Measurements from ENCODE around the gene PHOSPHO1. TPM values are rescaled to one million over a fixed set of nuclear protein-coding genes. Genes with fewer than 3 reads are reported as not detected.

The PHOSPHO1 gene
- polyA plus RNA-seq, 3 donors from 2014 or later = 0.77 to 3.6 (median 2.0) TPM

DNA sequence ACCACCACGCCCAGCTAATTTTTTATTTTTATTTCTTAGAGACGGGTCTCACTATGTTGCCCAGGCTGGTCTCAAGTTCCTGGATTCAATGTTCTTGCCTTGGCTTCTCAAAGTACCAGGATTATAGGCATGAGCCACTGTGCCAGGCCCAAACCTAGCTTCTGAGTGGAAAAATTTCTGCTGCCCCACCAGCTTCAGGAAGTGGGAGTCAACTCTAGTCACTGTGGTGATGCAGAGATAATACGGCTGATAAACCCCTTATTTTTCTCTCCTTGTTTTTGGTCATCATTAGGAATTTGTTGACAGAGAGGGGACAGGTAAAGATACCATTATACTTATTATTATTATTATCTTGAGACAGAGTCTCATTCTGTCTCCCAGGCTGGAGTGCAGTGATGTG is 27.8 kb upstream of the PHOSPHO1 start:
- H3K4me3 Mint-ChIP-seq = no peak overlapping the region
- no peaks in the 10 kb centered on the region for H3K36me3 Mint-ChIP-seq
- H3K4me1 Mint-ChIP-seq = peaks cover 9 to 16% of the 10 kb centered on the region in 2 donors
- H3K9me3 Mint-ChIP-seq = no peaks in the 10 kb centered on the region
- no peak for DNase-seq
- no peak overlapping the region for H3K27ac Mint-ChIP-seq
- H3K27me3 Mint-ChIP-seq (ENCODE audit: low read depth in 3 of 3) = peaks cover 2 to 7% (median 6%) of the 10 kb centered on the region in 3 donors

DNA sequence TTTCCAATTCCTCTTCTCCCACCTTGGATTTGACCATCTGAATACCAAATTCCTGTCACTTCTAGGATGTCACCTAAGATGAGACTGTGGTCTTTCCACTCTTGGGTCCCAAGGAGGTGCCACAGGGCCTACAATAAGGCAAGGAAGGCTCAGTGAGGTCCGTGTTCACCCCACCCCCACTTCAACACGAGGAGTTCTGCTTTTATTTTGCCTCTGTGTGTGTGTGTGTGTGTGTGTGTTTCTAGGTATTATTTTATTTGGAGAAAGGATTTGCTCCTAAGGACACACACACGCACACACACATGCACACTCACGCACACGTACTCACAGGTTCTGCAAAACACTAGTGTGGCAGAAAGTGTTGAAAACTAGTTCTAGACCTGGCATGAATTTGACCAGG is 24.5 kb upstream of the PHOSPHO1 start:
- H3K27me3 Mint-ChIP-seq (ENCODE audit: low read depth in 3 of 3) = no peaks in the 10 kb centered on the region
- DNase-seq = no peak
- H3K27ac Mint-ChIP-seq = no peak overlapping the region
- H3K4me1 Mint-ChIP-seq = peaks cover 0 to 6% of the 10 kb centered on the region in 2 donors
- H3K36me3 Mint-ChIP-seq = peaks cover 0 to 3% (median 0%) of the 10 kb centered on the region in 3 donors
- no peak overlapping the region for H3K4me3 Mint-ChIP-seq
- H3K9me3 Mint-ChIP-seq = no peaks in the 10 kb centered on the region

DNA sequence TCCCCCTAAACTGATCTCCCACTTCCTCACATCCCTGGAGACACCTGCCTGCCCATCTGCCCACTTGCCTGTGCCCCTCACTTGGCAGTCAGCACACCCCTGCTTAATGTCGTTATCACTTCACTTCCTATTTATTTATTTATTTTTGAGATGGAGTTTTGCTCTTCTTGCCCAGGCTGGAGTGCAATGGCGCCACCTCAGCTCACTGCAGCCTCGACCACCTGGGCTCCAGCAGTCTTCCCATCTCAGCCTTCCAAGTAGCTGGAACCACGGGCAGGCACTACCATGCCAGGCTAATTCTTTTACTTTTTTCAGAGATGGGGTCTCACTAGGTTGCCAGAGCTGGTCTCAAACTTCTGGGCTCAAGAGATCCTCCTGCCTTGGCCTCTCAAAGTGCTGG is 23.5 kb upstream of the PHOSPHO1 start:
- Mint-ChIP-seq H3K27ac (no peak overlapping the region), H3K27me3 (ENCODE audit: low read depth in 3 of 3) (peaks cover 0 to 2% (median 0%) of the 10 kb centered on the region in 3 donors)

DNA sequence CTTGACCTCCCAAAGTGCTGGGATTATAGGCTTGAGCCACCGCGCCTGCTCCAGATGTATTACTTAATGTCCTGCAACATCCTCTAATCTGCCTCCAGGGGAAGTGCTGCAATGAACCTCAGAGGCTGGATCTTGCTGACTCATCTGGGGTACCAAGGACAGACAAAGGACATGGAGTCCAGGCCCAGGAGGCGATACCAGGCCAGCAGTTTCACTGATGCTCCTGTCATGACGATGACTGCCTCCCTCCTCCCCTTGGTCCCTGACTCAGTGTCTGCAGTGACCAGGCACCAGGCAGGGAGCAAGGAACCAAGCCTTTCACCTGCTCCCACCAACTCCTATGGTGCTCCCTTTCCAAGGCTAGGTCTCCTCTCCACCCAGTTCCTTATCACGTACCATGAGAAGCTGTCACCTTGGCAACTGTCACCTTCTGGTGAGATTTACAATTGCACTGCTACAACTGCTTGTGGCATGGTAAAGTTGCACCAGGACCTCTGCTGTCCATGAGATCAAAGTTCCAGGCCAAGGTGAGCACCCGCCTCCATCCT is 21.6 kb upstream of the PHOSPHO1 start:
- no peak overlapping the region for H3K27ac Mint-ChIP-seq
- H3K36me3 Mint-ChIP-seq = peaks cover 0 to 3% (median 0%) of the 10 kb centered on the region in 3 donors
- no peaks in the 10 kb centered on the region for H3K4me1 Mint-ChIP-seq
- no peaks in the 10 kb centered on the region for H3K9me3 Mint-ChIP-seq
- H3K27me3 Mint-ChIP-seq (ENCODE audit: low read depth in 3 of 3) = peaks cover 2 to 3% (median 2%) of the 10 kb centered on the region in 3 donors
- H3K4me3 Mint-ChIP-seq = no peak overlapping the region
- DNase-seq = no peak

More for the DNA sequence above, 23.5 kb upstream of the PHOSPHO1 start:
- no peak for DNase-seq
- no peak overlapping the region for H3K4me3 Mint-ChIP-seq
- H3K9me3 Mint-ChIP-seq = no peaks in the 10 kb centered on the region
- no peaks in the 10 kb centered on the region for H3K4me1 Mint-ChIP-seq
- peaks cover 0 to 3% (median 0%) of the 10 kb centered on the region in 3 donors for H3K36me3 Mint-ChIP-seq

DNA sequence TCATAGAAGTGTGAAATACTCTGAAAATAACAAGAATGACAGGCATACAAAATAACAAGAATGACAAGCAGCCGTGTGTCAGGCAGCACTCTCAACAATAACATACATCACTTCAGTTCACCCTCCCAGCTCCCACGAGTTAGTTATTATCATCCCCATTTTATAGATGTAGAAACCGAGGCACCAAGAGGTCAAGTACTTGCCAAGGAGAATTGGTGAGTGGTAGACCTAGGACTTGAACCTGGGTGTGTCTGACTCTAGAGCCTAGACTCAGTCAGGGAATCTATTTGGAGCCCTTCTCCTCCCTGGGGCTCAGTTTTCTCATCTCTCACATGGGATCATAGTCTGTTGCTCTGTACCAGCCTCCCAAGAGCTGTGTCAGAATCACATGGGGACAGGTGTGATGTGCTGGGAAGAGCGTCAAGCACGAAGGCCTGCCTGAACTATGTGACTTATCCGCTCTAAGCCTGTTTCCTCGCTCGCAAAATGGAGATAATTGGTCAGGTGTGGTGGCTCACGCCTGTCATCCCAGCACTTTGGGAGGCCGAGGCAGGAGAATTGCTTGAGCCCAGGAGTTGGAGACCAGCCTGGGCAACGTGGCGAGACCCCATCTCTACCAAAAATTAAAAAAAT is 19.4 kb upstream of the PHOSPHO1 start:
- Mint-ChIP-seq H3K4me3 (no peak overlapping the region), H3K9me3 (no peaks in the 10 kb centered on the region), H3K4me1 (no peaks in the 10 kb centered on the region), H3K27ac (no peak overlapping the region), H3K36me3 (peaks cover 0 to 3% (median 0%) of the 10 kb centered on the region in 3 donors), H3K27me3 (ENCODE audit: low read depth in 3 of 3) (peaks cover 2 to 3% (median 2%) of the 10 kb centered on the region in 3 donors)
- DNase-seq = no peak

DNA sequence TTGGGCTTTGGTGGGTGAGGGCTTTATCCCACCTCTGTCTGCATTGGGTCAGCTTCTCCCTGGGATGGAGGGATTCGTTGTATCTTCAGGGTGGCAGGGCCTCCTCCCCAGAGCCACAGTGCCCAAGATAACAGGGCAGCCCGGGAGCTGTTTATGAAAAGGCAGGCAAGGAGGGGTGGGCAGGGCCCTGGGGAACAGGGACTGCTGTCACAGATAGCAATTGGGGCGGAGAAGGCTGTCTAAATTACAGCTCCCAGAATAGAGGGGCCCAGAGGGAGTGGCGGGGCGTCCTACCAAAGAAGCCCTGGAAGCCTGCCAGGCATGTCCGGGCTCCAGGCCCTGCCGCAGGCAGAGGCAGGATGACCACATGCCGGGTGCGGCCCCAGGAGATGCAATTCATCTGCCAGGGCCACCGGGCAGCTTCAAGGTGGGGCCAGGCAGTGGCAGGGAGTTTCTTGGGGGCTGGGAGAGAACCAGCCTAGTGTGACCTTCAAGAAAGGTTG is 18.8 kb upstream of the PHOSPHO1 start:
- peaks cover 2 to 3% (median 2%) of the 10 kb centered on the region in 3 donors for H3K27me3 Mint-ChIP-seq (ENCODE audit: low read depth in 3 of 3)
- H3K4me1 Mint-ChIP-seq = no peaks in the 10 kb centered on the region
- peaks cover 0 to 3% (median 0%) of the 10 kb centered on the region in 3 donors for H3K36me3 Mint-ChIP-seq
- H3K4me3 Mint-ChIP-seq = no peak overlapping the region
- no peak for DNase-seq
- H3K27ac Mint-ChIP-seq = no peak overlapping the region
- H3K9me3 Mint-ChIP-seq = no peaks in the 10 kb centered on the region

DNA sequence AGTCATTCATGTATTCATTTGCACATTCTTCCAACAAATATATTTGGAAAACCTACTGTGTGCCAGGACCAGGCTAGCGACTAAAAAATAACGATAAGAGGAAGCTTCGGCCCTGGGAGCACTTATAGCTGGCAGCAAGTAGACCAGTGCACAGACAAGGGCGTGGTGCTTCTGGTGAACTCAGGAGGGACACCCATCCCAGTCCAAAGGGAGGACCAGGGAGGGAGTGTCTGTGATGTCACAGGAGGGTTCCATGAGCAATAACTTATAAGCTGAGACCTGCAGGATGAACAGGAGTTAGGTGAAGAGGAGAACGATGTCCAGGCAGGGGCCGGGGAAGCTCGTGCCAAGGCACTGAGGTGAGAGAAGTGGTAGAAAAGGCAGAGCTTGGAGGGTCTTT is 17.4 kb upstream of the PHOSPHO1 start:
- Mint-ChIP-seq H3K27ac (no peak overlapping the region), H3K27me3 (ENCODE audit: low read depth in 3 of 3) (peaks cover 2 to 3% (median 2%) of the 10 kb centered on the region in 3 donors), H3K4me1 (no peaks in the 10 kb centered on the region), H3K4me3 (no peak overlapping the region), H3K9me3 (no peaks in the 10 kb centered on the region), H3K36me3 (peaks cover 0 to 2% (median 0%) of the 10 kb centered on the region in 3 donors)
- no peak for DNase-seq

DNA sequence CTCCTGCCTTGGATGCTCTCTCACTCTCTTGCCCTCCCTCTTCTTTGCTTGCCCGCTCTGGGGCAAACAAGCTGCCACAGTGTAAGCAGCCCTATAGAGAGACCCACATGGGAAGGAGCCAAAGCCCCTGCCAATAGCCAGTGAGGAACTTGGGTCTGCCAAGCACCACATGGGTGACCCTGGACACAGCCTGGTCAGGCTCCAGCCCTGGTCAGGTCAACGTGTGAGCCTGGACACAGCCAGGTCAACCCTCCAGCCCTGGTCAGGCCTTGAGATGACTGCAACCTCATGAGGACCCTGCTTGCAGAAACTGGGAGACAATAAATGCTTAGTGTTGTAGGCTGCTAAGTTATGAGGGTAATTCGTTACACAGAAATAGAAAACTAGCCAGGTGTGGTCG is 14.3 kb upstream of the PHOSPHO1 start:
- no peaks in the 10 kb centered on the region for H3K36me3 Mint-ChIP-seq

DNA sequence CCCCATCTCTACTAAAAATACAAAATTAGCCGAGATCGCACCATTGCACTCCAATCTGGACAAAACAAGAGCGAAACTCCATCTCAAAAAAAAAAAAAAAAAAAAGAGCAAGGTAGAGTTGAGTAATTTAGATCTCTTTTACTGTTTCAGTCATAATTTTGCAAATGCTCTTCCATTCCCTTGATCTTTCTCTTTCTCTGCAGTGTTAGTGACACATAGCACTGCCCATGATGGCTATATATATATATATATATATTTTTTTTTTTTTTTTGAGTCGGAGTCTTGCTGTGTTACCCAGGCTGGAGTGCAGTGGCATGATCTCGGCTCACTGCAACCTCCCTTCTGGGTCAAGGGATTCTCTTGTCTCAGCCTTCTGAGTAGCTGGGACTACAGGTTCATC is 12.2 kb upstream of the PHOSPHO1 start:
- no peak for DNase-seq
- Mint-ChIP-seq H3K27me3 (ENCODE audit: low read depth in 3 of 3) (peaks cover 0 to 2% (median 0%) of the 10 kb centered on the region in 3 donors), H3K4me1 (no peaks in the 10 kb centered on the region), H3K9me3 (no peaks in the 10 kb centered on the region), H3K4me3 (no peak overlapping the region), H3K27ac (no peak overlapping the region), H3K36me3 (peaks cover 0 to 4% (median 4%) of the 10 kb centered on the region in 3 donors)

More for the DNA sequence above, 14.3 kb upstream of the PHOSPHO1 start:
- Mint-ChIP-seq H3K9me3 (no peaks in the 10 kb centered on the region), H3K4me3 (no peak overlapping the region), H3K4me1 (no peaks in the 10 kb centered on the region), H3K27ac (no peak overlapping the region), H3K27me3 (ENCODE audit: low read depth in 3 of 3) (peaks cover 2 to 4% (median 3%) of the 10 kb centered on the region in 3 donors)
- no peak for DNase-seq

DNA sequence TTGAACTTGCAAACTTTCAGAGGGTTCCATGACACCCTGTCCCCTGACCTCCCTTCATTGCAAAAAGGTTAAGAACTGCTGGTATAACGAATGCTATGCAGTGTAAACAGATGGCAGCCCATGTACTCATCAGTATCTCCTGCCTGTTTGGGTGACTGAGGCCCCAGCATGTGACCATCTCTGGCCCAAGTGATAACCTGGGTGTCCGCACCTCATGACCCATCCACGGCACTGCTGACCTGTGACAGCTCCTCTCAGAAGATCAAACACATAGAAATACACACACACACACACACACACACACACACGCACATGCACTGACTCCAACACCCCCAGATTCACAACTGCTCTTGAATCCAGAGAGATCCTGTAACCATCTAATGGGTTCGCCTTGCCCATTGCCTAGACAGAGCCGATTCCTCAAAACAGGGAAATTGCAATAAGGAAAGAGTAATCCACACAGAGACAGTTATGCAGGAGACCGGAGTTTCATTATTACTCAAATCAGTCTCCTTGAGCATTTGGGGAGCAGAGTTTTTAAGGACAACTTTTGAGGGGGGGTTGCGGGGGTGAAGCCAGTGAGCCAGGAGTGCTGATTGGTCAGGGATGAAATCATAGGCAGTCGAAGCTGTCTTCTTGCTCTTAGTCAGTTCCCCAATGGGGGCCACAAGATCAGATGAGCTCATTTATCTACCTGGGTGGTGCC is 11.3 kb upstream of the PHOSPHO1 start:
- no peaks in the 10 kb centered on the region for H3K4me1 Mint-ChIP-seq
- H3K9me3 Mint-ChIP-seq = no peaks in the 10 kb centered on the region
- peaks cover 0 to 4% (median 4%) of the 10 kb centered on the region in 3 donors for H3K36me3 Mint-ChIP-seq
- no peak overlapping the region for H3K4me3 Mint-ChIP-seq
- peaks cover 0 to 2% (median 0%) of the 10 kb centered on the region in 3 donors for H3K27me3 Mint-ChIP-seq (ENCODE audit: low read depth in 3 of 3)
- no peak overlapping the region for H3K27ac Mint-ChIP-seq
- DNase-seq = no peak

DNA sequence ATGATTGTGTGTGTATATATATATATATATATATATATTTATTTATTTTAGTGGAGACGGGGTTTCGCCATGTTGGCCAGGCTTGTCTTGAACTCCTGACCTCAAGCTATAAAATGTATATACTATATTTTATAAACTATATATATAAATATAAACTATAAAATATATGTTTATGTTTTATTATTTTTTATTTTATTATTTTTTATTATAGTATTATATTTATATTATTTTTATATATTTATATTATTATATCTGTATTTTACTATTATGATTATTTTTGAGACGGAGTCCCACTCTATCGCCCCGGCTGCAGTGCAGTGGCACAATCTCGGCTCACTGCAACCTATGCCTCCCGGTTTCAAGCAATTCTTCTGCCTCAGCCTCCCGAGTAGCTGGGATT is 10.5 kb upstream of the PHOSPHO1 start:
- Mint-ChIP-seq H3K4me1 (no peaks in the 10 kb centered on the region), H3K27ac (no peak overlapping the region), H3K27me3 (ENCODE audit: low read depth in 3 of 3) (peaks cover 0 to 2% (median 0%) of the 10 kb centered on the region in 3 donors), H3K36me3 (peaks cover 0 to 4% (median 4%) of the 10 kb centered on the region in 3 donors), H3K9me3 (no peaks in the 10 kb centered on the region), H3K4me3 (no peak overlapping the region)
- DNase-seq = no peak

DNA sequence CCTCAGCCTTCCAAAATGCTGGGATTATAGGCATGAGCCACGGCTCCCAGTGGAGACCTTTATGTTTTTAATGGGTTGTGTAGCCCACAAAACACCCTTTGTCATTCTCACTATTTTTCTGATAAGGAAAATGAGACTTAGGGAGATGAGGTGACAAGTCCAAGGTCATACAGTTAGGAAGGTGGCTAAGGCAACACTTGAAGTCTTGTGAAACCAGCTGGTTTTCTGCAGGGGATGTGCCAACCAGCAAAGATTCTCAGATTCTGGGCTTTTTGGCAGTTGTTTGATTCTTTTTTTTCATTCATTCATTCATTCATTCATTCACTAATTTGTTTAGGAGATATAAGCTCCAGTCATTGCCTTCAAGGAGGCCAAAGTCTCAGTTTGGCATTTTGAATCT is 10.0 kb upstream of the PHOSPHO1 start:
- Mint-ChIP-seq H3K27me3 (ENCODE audit: low read depth in 3 of 3) (peaks cover 0 to 2% (median 0%) of the 10 kb centered on the region in 3 donors), H3K4me1 (no peaks in the 10 kb centered on the region), H3K9me3 (no peaks in the 10 kb centered on the region), H3K36me3 (peaks cover 0 to 4% (median 4%) of the 10 kb centered on the region in 3 donors), H3K27ac (no peak overlapping the region), H3K4me3 (no peak overlapping the region)
- DNase-seq = no peak

DNA sequence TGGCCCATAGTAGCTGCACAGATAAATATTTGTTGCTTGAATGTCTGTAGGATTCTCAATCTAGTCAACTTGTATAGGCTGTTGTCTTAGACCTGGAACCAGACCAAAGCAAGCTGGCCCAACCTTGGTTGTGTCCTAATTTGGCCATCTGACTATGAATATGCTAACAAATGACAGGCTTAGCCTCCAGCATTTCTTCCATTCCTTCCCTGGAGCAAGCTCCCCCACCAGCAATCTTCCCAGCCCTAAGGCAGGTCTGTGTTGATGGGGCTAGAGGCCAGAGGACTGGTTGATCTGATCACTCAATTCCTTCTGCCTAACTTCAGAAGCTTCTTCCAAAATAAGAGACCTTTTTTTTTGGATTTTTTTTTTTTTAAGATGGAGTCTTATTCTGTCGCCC is 9.4 kb upstream of the PHOSPHO1 start:
- Mint-ChIP-seq H3K36me3 (peaks cover 0 to 4% (median 4%) of the 10 kb centered on the region in 3 donors), H3K4me3 (no peak overlapping the region), H3K4me1 (no peaks in the 10 kb centered on the region), H3K27me3 (ENCODE audit: low read depth in 3 of 3) (peaks cover 0 to 2% (median 0%) of the 10 kb centered on the region in 3 donors), H3K9me3 (no peaks in the 10 kb centered on the region), H3K27ac (no peak overlapping the region)
- DNase-seq = no peak

DNA sequence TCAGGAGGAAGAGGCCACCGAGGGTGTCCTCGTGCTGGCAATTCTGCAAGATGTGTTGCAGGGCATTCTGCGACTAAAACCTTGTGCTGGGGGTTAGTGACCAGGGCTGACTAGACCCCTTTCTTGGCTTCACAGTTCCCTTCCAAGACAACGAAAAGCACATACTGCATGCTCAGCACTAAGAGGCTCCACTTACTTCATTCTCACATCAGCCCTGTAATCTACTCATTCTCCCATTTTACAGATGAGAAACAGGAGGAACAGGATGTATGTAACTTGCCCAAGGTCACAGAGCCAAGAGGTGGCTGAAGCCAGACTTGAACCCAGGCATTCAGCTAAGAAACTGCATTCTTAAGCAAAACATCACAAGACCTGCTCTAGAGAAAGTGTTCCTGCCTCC is 5.3 kb upstream of the PHOSPHO1 start:
- peaks cover 0 to 4% (median 4%) of the 10 kb centered on the region in 3 donors for H3K36me3 Mint-ChIP-seq
- no peaks in the 10 kb centered on the region for H3K9me3 Mint-ChIP-seq
- H3K4me1 Mint-ChIP-seq = peaks cover 8 to 11% of the 10 kb centered on the region in 2 donors
- no peak overlapping the region for H3K27ac Mint-ChIP-seq
- DNase-seq = no peak
- H3K4me3 Mint-ChIP-seq = no peak overlapping the region
- H3K27me3 Mint-ChIP-seq (ENCODE audit: low read depth in 3 of 3) = peaks cover 7 to 9% (median 8%) of the 10 kb centered on the region in 3 donors

Measured in immature natural killer cell (primary cell).